NCI-H128 (cell line): ENCODE measurements around the gene HS2ST1.
"Not testable (repeated sequence)": the region's sequence is repeated elsewhere in the genome, so short reads cannot be mapped to it uniquely, and the experiment has no call there.

Experiments
- DNase-seq: peaks from one replicate; lab custom pipeline; 2025; ENCODE audit not compliant: unreplicated experiment; lab: John Stamatoyannopoulos, UW

Gene HS2ST1

GRCh38 chr1:87004857-87005256 is 90.4 kb downstream of the HS2ST1 start:
- DNase-seq, result no peak

GRCh38 chr1:87007323-87007722 is 92.9 kb downstream of the HS2ST1 start:
- no peak for DNase-seq

GRCh38 chr1:87013385-87013784 is 99.0 kb downstream of the HS2ST1 start:
- DNase-seq, result not testable (repeated sequence)

GRCh38 chr1:87017998-87018672 is 103.7 kb downstream of the HS2ST1 start:
- DNase-seq, result no peak

GRCh38 chr1:87023326-87023725 is 108.9 kb downstream of the HS2ST1 start:
- DNase-seq, result no peak

- DNase-seq, result peak; percentile 11
Observed at GRCh38 chr1:87024936-87025540, 110.6 kb downstream of the HS2ST1 start.

- DNase-seq, result not testable (repeated sequence)
Observed at GRCh38 chr1:87027561-87027960, 113.1 kb downstream of the HS2ST1 start.

GRCh38 chr1:87028576-87028975 is 114.1 kb downstream of the HS2ST1 start:
- DNase-seq, result no peak

GRCh38 chr1:87030740-87031690 is 116.6 kb downstream of the HS2ST1 start:
- DNase-seq, result no peak

- no peak for DNase-seq
Observed at GRCh38 chr1:87034351-87034750, 119.9 kb downstream of the HS2ST1 start.

GRCh38 chr1:87039096-87039495 is 124.7 kb downstream of the HS2ST1 start:
- no peak for DNase-seq

GRCh38 chr1:87042111-87042811 is 127.8 kb downstream of the HS2ST1 start:
- DNase-seq, result no peak

GRCh38 chr1:87044424-87044823 is 130.0 kb downstream of the HS2ST1 start:
- no peak for DNase-seq

- DNase-seq, result no peak
Observed at GRCh38 chr1:87044840-87045239, 130.4 kb downstream of the HS2ST1 start.

GRCh38 chr1:87045761-87046304 is 131.4 kb downstream of the HS2ST1 start:
- DNase-seq, result no peak

- no peak for DNase-seq
Observed at GRCh38 chr1:87046951-87047350, 132.5 kb downstream of the HS2ST1 start.

GRCh38 chr1:87048237-87048636 is 133.8 kb downstream of the HS2ST1 start:
- no peak for DNase-seq

- DNase-seq, result no peak
Observed at GRCh38 chr1:87051965-87052364, 137.5 kb downstream of the HS2ST1 start.

GRCh38 chr1:87052400-87052799 is 138.0 kb downstream of the HS2ST1 start:
- DNase-seq, result no peak

GRCh38 chr1:87052961-87053360 is 138.5 kb downstream of the HS2ST1 start:
- no peak for DNase-seq

GRCh38 chr1:87053446-87053845 is 139.0 kb downstream of the HS2ST1 start:
- DNase-seq, result no peak
